Aortic smooth muscle cell (primary cell): ENCODE results near the gene ZSCAN10. TPM values are rescaled to one million over a fixed set of nuclear protein-coding genes. Genes with fewer than 3 reads are reported as not detected.

Experiments used
- total RNA-seq: library from RNA; depleted of rRNA; stranded (reverse); fragments of >200 nt; gene quantifications from 2 replicates; pipeline ENCODE4 v1.2.3, GENCODE V29; 2014

The ZSCAN10 gene
- total RNA-seq, result not detected in 2 replicates

GRCh38 chr16:3098459-3099394 lies at the start of gene ZSCAN10:
TSS of gene ZSCAN10 (minus strand) at chr16:3099294. CDS start at chr16:3092937, 6,357 bp downstream.

DNA sequence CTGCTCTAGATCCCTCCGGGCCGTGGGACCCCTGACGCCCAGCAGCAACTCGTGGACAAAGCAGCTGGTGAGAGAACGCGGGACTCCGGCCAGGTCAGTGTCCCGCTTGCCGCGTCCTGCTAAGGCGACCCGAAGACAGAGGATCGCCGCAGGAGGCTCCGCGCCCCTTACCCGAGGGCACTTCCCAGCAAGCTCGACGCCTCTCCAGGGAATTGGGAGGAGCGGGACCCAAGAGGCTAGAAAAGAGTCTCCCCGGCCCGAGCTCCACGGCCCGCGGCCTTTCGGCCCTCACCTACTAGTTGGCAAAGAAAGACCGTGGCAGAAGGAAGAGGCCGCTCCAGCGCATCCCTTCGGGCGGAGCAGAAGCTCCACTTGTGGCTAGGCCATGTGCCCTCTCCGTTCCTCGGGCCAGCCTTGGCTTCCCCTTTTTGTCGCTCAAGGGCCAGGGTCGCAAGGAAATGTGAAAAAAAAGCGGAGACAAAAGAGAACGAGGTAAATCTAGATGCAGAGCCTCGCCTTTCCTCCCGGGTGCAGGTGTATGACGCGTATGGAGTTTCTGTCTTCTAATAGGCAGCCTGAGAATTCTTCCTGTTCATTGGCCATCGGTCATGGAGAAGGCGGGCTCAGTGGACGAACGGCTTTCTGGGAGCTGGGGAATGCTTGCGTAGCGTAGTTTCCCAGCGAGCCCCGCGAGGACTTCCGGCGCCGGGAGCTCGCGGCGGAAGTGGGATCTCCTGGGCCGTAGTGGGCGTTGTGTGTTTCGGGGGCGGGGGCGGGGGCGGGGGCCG lies 35.4 kb upstream of the ZSCAN10 start, which contains the start of gene ZNF213:
TSS of gene ZNF213 (plus strand) at position 692 of the 788 bp plus-strand sequence. CDS start 2,252 bp downstream, outside the sequence.

DNA sequence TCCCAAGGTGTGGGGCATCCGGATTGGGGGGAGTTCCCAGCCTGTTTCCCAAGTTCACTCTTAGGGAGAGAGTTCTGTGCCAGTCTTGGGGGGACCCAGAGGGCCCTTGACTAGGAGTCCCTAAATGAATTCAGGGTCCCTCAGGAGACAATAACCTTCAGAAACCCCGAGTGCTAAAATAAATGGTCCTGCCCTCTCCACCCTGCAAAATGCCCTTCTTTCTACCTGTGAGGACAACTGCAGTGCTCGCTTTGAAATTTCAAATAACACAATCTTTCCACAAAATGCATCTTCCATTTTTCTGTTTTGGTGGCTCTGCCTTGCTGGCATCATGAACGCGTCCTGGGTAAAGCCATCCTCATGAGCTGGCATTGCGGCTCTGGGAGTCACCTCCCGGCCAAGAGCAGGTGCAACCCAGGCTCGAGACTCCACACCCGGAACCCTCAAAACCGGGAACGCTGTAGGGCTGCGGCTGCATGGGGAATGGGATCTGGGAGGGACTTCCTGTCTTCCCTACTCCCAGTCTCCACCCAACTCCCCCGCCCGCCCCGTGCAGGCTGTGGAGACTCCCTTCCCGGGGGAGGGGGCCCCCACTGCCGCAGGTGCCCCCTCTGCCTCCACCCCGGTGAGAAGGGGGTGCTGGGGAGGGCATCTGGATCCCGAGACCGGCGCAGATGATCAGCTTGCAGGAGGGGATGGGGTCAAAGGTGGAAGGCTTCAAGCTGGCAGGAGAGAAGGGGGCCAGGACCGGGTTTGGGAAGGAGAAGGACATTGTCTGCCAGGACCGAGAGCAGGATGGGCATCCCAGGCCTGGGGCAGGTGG lies 13.2 kb upstream of the ZSCAN10 start, which contains the start of gene ZNF205:
TSS of gene ZNF205 (plus strand) at position 529 of the 823 bp plus-strand sequence. CDS start 845 bp downstream, outside the sequence.

DNA sequence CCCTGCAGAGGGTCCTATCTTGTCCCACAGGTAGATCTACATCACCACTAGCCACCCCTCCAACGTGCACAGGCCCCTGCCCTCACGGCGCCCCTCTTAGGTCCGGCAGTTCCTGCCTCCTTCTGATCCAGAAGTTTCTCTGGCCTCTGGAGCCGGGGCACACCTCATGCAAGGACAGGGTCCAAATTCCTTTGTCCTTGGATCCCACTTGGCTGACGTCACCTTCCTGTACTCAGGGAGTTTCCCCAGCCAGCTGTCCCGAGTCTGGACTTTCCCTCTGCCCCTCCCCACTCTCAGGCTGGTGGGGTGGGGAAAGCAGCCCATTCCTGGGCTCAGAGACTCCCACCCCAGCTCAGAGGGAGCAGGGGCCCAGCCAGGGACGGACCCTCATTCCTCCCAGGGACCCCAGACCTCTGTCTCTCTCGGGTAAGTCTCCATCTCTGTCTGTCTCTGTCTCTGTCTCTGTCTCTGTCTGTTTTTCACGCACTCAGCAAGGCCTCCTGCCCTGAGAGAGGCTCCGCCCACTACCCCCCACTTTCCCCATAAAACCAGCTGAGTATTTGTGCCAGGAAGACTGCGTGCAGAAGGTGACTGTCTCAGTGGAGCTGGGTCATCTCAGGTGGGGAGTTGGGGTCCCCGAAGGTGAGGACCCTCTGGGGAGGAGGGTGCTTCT lies 33.9 kb downstream of the ZSCAN10 start, which contains the start of gene IL32:
TSS of gene IL32 (plus strand) at position 572 of the 673 bp plus-strand sequence. CDS start 172 bp downstream, outside the sequence.

DNA sequence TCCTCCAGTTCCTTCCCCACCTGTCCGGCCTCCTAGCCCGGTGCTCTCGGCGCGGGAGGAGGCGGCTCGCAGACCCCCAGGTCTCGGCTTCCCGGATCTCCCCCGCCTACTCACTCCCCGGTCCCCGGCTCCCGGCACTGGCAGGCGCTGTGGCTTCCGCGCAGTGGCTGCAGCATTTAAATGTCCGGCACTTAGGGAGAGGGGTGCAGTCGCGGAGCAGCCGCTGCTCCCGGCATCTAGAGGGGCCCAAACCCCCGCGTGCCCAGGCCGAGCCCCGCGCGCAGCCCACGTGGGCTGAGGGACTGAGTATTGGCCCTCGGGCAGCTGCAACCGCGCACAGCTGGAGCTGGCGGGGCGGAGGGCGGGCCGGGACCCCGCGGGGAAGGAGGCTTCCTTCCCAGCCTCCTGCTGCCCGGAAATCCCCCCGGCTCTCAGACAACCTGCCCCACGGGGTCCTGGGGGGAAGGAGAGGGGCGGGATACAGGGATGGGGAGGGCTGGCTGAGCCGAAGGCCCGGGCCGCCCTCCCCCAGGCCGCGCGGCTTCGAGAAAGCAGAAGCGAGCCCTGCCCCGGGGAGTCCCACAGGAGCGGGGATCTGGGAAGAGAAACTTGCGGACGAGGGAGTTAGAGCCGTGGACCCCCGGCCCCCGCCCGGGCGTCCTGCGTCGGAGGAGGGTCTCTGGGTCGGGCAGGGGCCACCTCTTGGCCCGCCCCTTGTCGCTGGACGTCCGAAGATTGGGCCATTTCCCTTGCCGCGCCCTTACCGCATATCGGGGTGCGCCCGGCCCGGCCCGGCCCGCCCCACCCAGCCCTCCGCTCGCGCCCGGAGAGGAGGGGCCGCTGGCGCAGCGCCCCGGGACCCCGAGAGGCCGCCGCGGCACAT lies 53.1 kb downstream of the ZSCAN10 start, which contains the start of gene MMP25:
TSS of gene MMP25 (plus strand) at position 804 of the 883 bp plus-strand sequence. CDS start 357 bp downstream, outside the sequence.

Other genes starting within 250 kb of the ZSCAN10 start
- gene PRSS22, start 241.1 kb downstream of the ZSCAN10 start, total RNA-seq, result not detected in 2 replicates
- gene FLYWCH2, start 216.1 kb downstream of the ZSCAN10 start, total RNA-seq, result 56.6 and 63.1 TPM in 2 replicates
- gene FLYWCH1, start 187.4 kb downstream of the ZSCAN10 start, total RNA-seq, result 35.6 and 38.4 TPM in 2 replicates
- not detected in 2 replicates for gene KREMEN2, start 135.0 kb downstream of the ZSCAN10 start, total RNA-seq
- gene PAQR4, start 129.9 kb downstream of the ZSCAN10 start, total RNA-seq, result 6.5 and 12.6 TPM in 2 replicates
- gene PKMYT1, start 118.8 kb downstream of the ZSCAN10 start, total RNA-seq, result 3.4 and 5.9 TPM in 2 replicates
- not detected in 2 replicates for gene CLDN9, start 86.4 kb downstream of the ZSCAN10 start, total RNA-seq
- gene CLDN6, start 81.1 kb downstream of the ZSCAN10 start, total RNA-seq, result not detected in 2 replicates
- 265 and 335 TPM in 2 replicates for gene TNFRSF12A, start 78.9 kb downstream of the ZSCAN10 start, total RNA-seq
- gene HCFC1R1, start 75.4 kb downstream of the ZSCAN10 start, total RNA-seq, result 17.0 and 27.1 TPM in 2 replicates
- gene THOC6, start 75.3 kb downstream of the ZSCAN10 start, total RNA-seq, result 14.1 and 15.0 TPM in 2 replicates
- 0.13 TPM in 1 of 2 replicates, not detected in the other for gene BICDL2, start 62.4 kb downstream of the ZSCAN10 start, total RNA-seq
- not detected in 2 replicates for gene MMP25, start 52.7 kb downstream of the ZSCAN10 start, total RNA-seq
- 3.4 and 4.4 TPM in 2 replicates for gene IL32, start 33.7 kb downstream of the ZSCAN10 start, total RNA-seq
- gene ZNF205, start 13.3 kb upstream of the ZSCAN10 start, total RNA-seq, result 12.6 and 13.6 TPM in 2 replicates
- gene ZNF213, start 35.7 kb upstream of the ZSCAN10 start, total RNA-seq, result 3.2 and 5.7 TPM in 2 replicates
- not detected in 2 replicates for gene OR1F1, start 88.9 kb upstream of the ZSCAN10 start, total RNA-seq
- 6.5 and 8.5 TPM in 2 replicates for gene ZNF200, start 135.9 kb upstream of the ZSCAN10 start, total RNA-seq
- gene MEFV, start 157.3 kb upstream of the ZSCAN10 start, total RNA-seq, result under 0.01 and 0.13 TPM in 2 replicates
- 35.3 and 37.9 TPM in 2 replicates for gene ZNF263, start 184.2 kb upstream of the ZSCAN10 start, total RNA-seq
- 5.0 and 7.5 TPM in 2 replicates for gene TIGD7, start 206.1 kb upstream of the ZSCAN10 start, total RNA-seq
- gene ZNF75A, start 206.2 kb upstream of the ZSCAN10 start, total RNA-seq, result 20.5 and 25.7 TPM in 2 replicates